ENCODE data around the gene SPATS2.

GRCh38 chr12:49493900-49494299 lies 126.6 kb downstream of the SPATS2 start:
- no peak for TF ChIP-seq CTCF (IDR thresholded peaks at IDR 0.05)
- no peak for TF ChIP-seq ZFX (IDR thresholded peaks at IDR 0.05; ENCODE audit: borderline replicate concordance)
